Left lung (tissue), 10 donors: ENCODE data around the gene UACA. TPM values are rescaled to one million over a fixed set of nuclear protein-coding genes. Genes with fewer than 3 reads are reported as not detected.

Experiments
- ATAC-seq: fragments of 200-7000 bp; cut with Tn5 transposase; one replicate; pipeline ENCODE4 v1.9.1; 2020; ENCODE audit warnings: moderate library complexity
- DNase-seq, 4 donors: peaks; one replicate each; pipeline ENCODE4 v3.0.0-alpha.2; 2013 to 2020
- H3K27ac ChIP-seq, 2 donors: fragments of 200-600 bp; sonication (generic) in 1 of 2; one replicate each; pipeline versions ENCODE4 v1.5.0 to v1.8.0; 2020 to 2021
- H3K27me3 ChIP-seq, 2 donors: fragments of 200-600 bp; sonication (generic) in 1 of 2; one replicate each; pipeline versions ENCODE4 v1.5.0 to v1.8.0; 2020 to 2021
- H3K36me3 ChIP-seq, 2 donors: fragments of 200-600 bp; sonication (generic) in 1 of 2; one replicate each; pipeline versions ENCODE4 v1.5.0 to v1.8.0; 2020 to 2021
- H3K4me1 ChIP-seq, 2 donors: fragments of 200-600 bp; one replicate each; pipeline ENCODE4 v1.8.0; 2021
- H3K4me3 ChIP-seq, 2 donors: fragments of 200-600 bp; sonication (generic) in 1 of 2; one replicate each; pipeline versions ENCODE4 v1.5.0 to v1.8.0; 2020 to 2021; ENCODE audit warnings: mild to moderate bottlenecking in 1 of 2
- H3K9me3 ChIP-seq, 2 donors: fragments of 200-600 bp; sonication (generic) in 1 of 2; one replicate each; pipeline versions ENCODE4 v1.5.0 to v1.8.0; 2020 to 2021
- intact Hi-C, 2 donors: fragments of 100-400 bp; cut with DNase I; formaldehyde crosslinking; loops; one replicate each; pipeline versions ENCODE4 v1.11.2 to v1.14.2; 2022
- polyA plus RNA-seq, 6 donors: library from polyadenylated mRNA; unstranded; fragments of 120-200 nt; gene quantifications; one replicate each; pipeline ENCODE4 v1.2.1, GENCODE V29; 2013; ENCODE audit not compliant: insufficient read length in 6 of 6
- total RNA-seq, 2 donors: library from RNA; stranded (reverse); fragmentation: NEBNext Ultra II Directional; extraction: Animal tissue kit (Norgen Biotek cat#: 25700); gene quantifications; one replicate each; pipeline ENCODE4 v1.2.1, GENCODE V29; 2021
- TF ChIP-seq, protein P1 (sequence below), 2 donors: fragments of 200-600 bp; sonication (generic) in 1 of 2; IDR thresholded peaks; one replicate each; pipeline versions ENCODE4 v1.5.0 to v1.8.0; 2021; ENCODE audit warnings: antibody characterized with exemption in 2 of 2
- donor health status: DM: no; HTN: yes; CAD: no.
- donor health status: DM: no; HTN: no; CAD: no.

The UACA gene
- total and polyA plus RNA-seq, 8 donors = 43.2 to 133 (median 121) TPM

GRCh38 chr15:70646169-70646568 lies 117.2 kb downstream of the UACA start:
- no peak overlapping the region for H3K4me3 ChIP-seq
- TF ChIP-seq, protein P1, sequence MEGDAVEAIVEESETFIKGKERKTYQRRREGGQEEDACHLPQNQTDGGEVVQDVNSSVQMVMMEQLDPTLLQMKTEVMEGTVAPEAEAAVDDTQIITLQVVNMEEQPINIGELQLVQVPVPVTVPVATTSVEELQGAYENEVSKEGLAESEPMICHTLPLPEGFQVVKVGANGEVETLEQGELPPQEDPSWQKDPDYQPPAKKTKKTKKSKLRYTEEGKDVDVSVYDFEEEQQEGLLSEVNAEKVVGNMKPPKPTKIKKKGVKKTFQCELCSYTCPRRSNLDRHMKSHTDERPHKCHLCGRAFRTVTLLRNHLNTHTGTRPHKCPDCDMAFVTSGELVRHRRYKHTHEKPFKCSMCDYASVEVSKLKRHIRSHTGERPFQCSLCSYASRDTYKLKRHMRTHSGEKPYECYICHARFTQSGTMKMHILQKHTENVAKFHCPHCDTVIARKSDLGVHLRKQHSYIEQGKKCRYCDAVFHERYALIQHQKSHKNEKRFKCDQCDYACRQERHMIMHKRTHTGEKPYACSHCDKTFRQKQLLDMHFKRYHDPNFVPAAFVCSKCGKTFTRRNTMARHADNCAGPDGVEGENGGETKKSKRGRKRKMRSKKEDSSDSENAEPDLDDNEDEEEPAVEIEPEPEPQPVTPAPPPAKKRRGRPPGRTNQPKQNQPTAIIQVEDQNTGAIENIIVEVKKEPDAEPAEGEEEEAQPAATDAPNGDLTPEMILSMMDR (IDR thresholded peaks at IDR 0.05) = no peak
- no peaks in the 10 kb centered on the region for H3K9me3 ChIP-seq
- no peaks in the 10 kb centered on the region for H3K4me1 ChIP-seq
- H3K36me3 ChIP-seq = no peaks in the 10 kb centered on the region
- ATAC-seq = no peak
- intact Hi-C loops = no loop called here
- no peaks in the 10 kb centered on the region for H3K27me3 ChIP-seq
- DNase-seq = no peak
- no peak overlapping the region for H3K27ac ChIP-seq

GRCh38 chr15:70643783-70644125 lies 119.6 kb downstream of the UACA start:
- no peaks in the 10 kb centered on the region for H3K27me3 ChIP-seq
- H3K27ac ChIP-seq = no peak overlapping the region
- H3K4me3 ChIP-seq = no peak overlapping the region
- no peaks in the 10 kb centered on the region for H3K4me1 ChIP-seq
- DNase-seq (no peak), ATAC-seq (no peak)
- H3K36me3 ChIP-seq = no peaks in the 10 kb centered on the region
- H3K9me3 ChIP-seq = no peaks in the 10 kb centered on the region
- TF ChIP-seq, protein P1 (IDR thresholded peaks at IDR 0.05) = no peak
- intact Hi-C loops = no loop called here

DNA sequence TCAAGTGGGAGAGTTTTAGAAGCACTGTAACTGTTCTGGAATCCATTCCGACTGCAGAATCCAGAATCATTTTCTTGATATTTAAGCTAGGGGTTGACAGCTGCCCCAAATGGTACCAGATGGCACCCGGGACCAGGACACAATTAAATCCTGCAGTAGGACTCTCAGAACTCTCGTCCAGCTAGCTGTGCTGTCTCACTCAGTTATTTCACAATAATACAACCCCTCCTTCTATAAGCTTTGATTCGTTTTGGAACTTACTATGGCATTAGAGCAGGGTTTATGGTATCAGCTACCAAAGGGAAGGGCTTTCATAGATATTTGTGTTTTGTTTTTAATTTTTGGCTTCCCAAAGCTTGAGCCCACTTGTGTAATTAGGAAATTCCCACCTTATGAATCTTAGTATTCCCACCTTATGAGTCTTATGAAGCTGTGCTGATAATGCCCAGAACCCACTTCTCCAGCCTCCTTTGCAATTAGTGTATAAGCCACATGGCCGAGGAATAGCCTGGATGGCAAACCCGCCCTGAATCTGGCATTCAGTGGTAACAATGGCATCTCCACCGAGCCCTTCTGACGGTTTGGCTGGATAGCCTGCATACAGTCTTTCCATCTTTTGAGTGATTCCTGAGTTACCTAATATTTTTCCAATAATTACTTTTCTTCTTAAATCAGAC lies 120.1 kb downstream of the UACA start:
- no peaks in the 10 kb centered on the region for H3K4me1 ChIP-seq
- no peak overlapping the region for H3K27ac ChIP-seq
- H3K9me3 ChIP-seq = no peaks in the 10 kb centered on the region
- ATAC-seq (no peak), DNase-seq (no peak)
- no peak overlapping the region for H3K4me3 ChIP-seq
- TF ChIP-seq, protein P1 (IDR thresholded peaks at IDR 0.05) = no peak
- no peaks in the 10 kb centered on the region for H3K27me3 ChIP-seq
- intact Hi-C loops = no loop called here
- no peaks in the 10 kb centered on the region for H3K36me3 ChIP-seq

- Histone ChIP-seq H3K27me3 (no peaks in the 10 kb centered on the region), H3K9me3 (no peaks in the 10 kb centered on the region), H3K36me3 (no peaks in the 10 kb centered on the region), H3K4me3 (no peak overlapping the region), H3K27ac (no peak overlapping the region), H3K4me1 (peaks cover 0 to 5% of the 10 kb centered on the region in 2 donors)
- DNase-seq (peak in 2 of 4 donors; percentile 41 to 61), ATAC-seq (no peak)
- TF ChIP-seq, protein P1 (IDR thresholded peaks at IDR 0.05) = no peak
- intact Hi-C loops = no loop called here
These were observed 126.7 kb downstream of the UACA start for GRCh38 chr15:70636540-70637165.

DNA sequence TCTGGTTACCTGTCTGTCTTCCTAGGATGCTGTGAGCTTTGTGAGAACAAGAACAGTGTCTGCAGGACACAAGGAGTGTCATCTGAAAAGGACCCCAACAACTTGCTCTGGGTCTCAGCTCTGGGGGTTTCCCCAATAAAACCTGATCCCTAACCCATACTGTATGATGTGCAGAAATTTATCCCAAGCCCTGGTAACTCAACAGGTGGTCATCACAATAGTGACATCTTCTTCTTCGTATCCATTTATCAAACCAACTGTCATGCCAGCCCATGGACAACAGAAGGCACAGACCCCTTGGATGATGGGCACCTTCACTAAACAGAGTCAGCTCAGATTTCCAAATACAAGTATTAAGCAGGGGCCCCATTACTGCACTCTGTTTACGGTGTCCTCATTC lies 127.5 kb downstream of the UACA start:
- Histone ChIP-seq H3K4me3 (no peak overlapping the region), H3K4me1 (peaks cover 0 to 5% of the 10 kb centered on the region in 2 donors), H3K36me3 (no peaks in the 10 kb centered on the region), H3K27ac (no peak overlapping the region), H3K9me3 (no peaks in the 10 kb centered on the region), H3K27me3 (no peaks in the 10 kb centered on the region)
- TF ChIP-seq, protein P1 (IDR thresholded peaks at IDR 0.05) = no peak
- DNase-seq = no peak
- ATAC-seq = no peak
- intact Hi-C loops = no loop called here
